ENCODE measurements around the gene ZFAND2A. TPM values are rescaled to one million over a fixed set of nuclear protein-coding genes. Genes with fewer than 3 reads are reported as not detected.
"Not testable (repeated sequence)": the region's sequence is repeated elsewhere in the genome, so short reads cannot be mapped to it uniquely, and the experiment has no call there.

ZFAND2A gene
- total RNA-seq, 2 experiments from 2014 or later = 29.4 to 34.6 TPM

GRCh38 chr7:1172666-1173523 is 12.9 kb upstream of the ZFAND2A start:
- H3K36me3 Mint-ChIP-seq (ENCODE audit: low read depth) = peaks cover 4% of the 10 kb centered on the region
- ChIA-PET CTCF (interaction anchor here (0.8 to 1.7 kb wide), 3 partner anchors 10 to 180 kb away, joined by 3 read pairs; no protein-coding TSS in a partner anchor), POLR2A (interaction anchor here (1.1 to 2.0 kb wide), 3 partner anchors 10 to 198 kb away, joined by 3 to 10 read pairs (median 3); partner anchors contain the start of genes COX19 and ZFAND2A)
- no peak for DNase-seq
- no peak overlapping the region for H3K4me3 Mint-ChIP-seq
- peaks cover 37% of the 10 kb centered on the region for H3K4me1 Mint-ChIP-seq
- H3K27ac Mint-ChIP-seq = no peak overlapping the region
- H3K9me3 Mint-ChIP-seq = peaks cover 2% of the 10 kb centered on the region
- peaks cover under 1% of the 10 kb centered on the region for H3K27me3 Mint-ChIP-seq

- not testable (repeated sequence) for H3K27me3 Mint-ChIP-seq; H3K36me3 Mint-ChIP-seq (ENCODE audit: low read depth); H3K4me3 Mint-ChIP-seq; DNase-seq; H3K9me3 Mint-ChIP-seq; H3K27ac Mint-ChIP-seq
- ChIA-PET CTCF (interaction anchor here (0.6 to 1.1 kb wide), 2 partner anchors 11 to 33 kb away, joined by 3 read pairs; partner anchors contain the start of gene ZFAND2A), POLR2A (interaction anchor here (1.2 to 1.4 kb wide), 2 partner anchors 9 to 11 kb away, joined by 3 to 6 read pairs; partner anchors contain the start of gene ZFAND2A)
- peaks cover 31% of the 10 kb centered on the region for H3K4me1 Mint-ChIP-seq
These were observed 11.5 kb upstream of the ZFAND2A start for GRCh38 chr7:1171516-1171915.

GRCh38 chr7:1170741-1171501 is 10.9 kb upstream of the ZFAND2A start:
- no peak overlapping the region for H3K4me3 Mint-ChIP-seq
- no peaks in the 10 kb centered on the region for H3K27me3 Mint-ChIP-seq
- no peak overlapping the region for H3K27ac Mint-ChIP-seq
- no peaks in the 10 kb centered on the region for H3K9me3 Mint-ChIP-seq
- DNase-seq = no peak
- H3K4me1 Mint-ChIP-seq = peaks cover 27% of the 10 kb centered on the region
- ChIA-PET CTCF (interaction anchor here (0.6 to 2.6 kb wide), 12 partner anchors 9 to 1230 kb away, joined by 4 to 13 read pairs (median 5); partner anchors contain the start of gene ZFAND2A), POLR2A (interaction anchor here (1.3 to 2.3 kb wide), 4 partner anchors 10 to 33 kb away, joined by 5 to 17 read pairs (median 7); partner anchors contain the start of gene ZFAND2A)
- H3K36me3 Mint-ChIP-seq (ENCODE audit: low read depth) = peaks cover 4% of the 10 kb centered on the region

GRCh38 chr7:1169409-1170368 is 9.7 kb upstream of the ZFAND2A start:
- POLR2A ChIA-PET = interaction anchor here (0.6 to 2.3 kb wide), 5 partner anchors 9 to 246 kb away, joined by 3 to 17 read pairs (median 5); partner anchors contain the start of gene ZFAND2A

DNA sequence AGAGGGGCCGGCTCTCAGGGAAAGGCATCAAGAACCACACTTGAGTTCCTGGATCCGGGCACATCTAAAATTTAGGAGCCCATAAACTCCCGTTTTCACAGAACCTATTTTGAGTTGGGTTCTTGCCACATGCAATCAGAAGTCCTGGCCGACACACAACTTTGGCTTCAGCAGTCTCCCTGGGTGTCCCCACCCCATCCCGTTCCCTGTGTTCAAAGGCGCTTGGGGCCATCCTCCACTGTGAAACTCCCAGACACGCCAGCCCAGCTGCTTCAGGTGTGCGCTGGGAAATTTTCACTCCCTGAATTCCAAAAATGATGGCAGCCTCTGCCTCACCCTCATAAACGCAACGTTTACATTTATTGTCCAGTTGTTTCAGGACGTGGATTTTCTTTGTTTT is 8.4 kb upstream of the ZFAND2A start:
- H3K27ac Mint-ChIP-seq = no peak overlapping the region
- no peak overlapping the region for H3K4me3 Mint-ChIP-seq

More at GRCh38 chr7:1169409-1170368, 9.7 kb upstream of the ZFAND2A start:
- peak overlapping the region; percentile 87 for H3K4me3 Mint-ChIP-seq
- H3K4me1 Mint-ChIP-seq = peaks cover 20% of the 10 kb centered on the region
- H3K36me3 Mint-ChIP-seq (ENCODE audit: low read depth) = peaks cover 4% of the 10 kb centered on the region
- H3K27me3 Mint-ChIP-seq = no peaks in the 10 kb centered on the region
- CTCF ChIA-PET = interaction anchor here (0.6 to 2.6 kb wide), 14 partner anchors 7 to 247 kb away, joined by 3 to 13 read pairs (median 5); partner anchors contain the start of gene ZFAND2A
- H3K27ac Mint-ChIP-seq = peak overlapping the region; percentile 94
- peak; percentile 97 for DNase-seq
- no peaks in the 10 kb centered on the region for H3K9me3 Mint-ChIP-seq

DNA sequence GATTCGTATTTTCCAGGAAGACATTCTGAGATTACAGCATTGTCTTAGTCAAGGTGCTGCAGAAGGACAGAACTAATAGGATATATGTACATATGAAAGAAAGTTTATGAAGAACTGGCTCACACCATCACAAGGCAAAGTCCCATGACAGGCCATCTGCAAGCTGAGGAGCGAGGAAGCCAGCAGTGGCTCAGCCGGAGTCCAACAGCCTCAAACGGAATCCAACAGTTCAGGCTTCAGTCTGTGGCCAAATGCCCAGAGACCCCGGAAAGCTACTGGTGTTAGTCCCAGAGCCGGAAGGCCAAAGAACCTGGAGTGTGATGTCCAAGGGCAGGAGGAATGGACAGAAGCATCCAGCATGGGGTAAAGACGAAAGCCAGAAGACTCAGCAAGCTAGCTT is 4.4 kb upstream of the ZFAND2A start:
- Mint-ChIP-seq H3K4me1 (peaks cover 27% of the 10 kb centered on the region), H3K9me3 (no peaks in the 10 kb centered on the region), H3K4me3 (no peak overlapping the region), H3K36me3 (ENCODE audit: low read depth) (peaks cover 6% of the 10 kb centered on the region), H3K27me3 (no peaks in the 10 kb centered on the region), H3K27ac (no peak overlapping the region)
- DNase-seq = no peak
- POLR2A ChIA-PET = no interaction called here
- CTCF ChIA-PET = interaction anchor here (1.5 to 2.0 kb wide), 2 partner anchors 11 to 13 kb away, joined by 4 to 6 read pairs; no protein-coding TSS in a partner anchor

More for the DNA sequence above, 8.4 kb upstream of the ZFAND2A start:
- POLR2A ChIA-PET = interaction anchor here (2.3 kb wide), 1 partner anchor 8 kb away, joined by 17 read pairs; the partner anchor contains the start of gene ZFAND2A
- H3K27me3 Mint-ChIP-seq = no peaks in the 10 kb centered on the region
- DNase-seq = no peak
- peaks cover 20% of the 10 kb centered on the region for H3K4me1 Mint-ChIP-seq
- H3K9me3 Mint-ChIP-seq = no peaks in the 10 kb centered on the region
- CTCF ChIA-PET = interaction anchor here (1.3 to 2.6 kb wide), 3 partner anchors 9 to 82 kb away, joined by 3 to 8 read pairs (median 5); no protein-coding TSS in a partner anchor
- H3K36me3 Mint-ChIP-seq (ENCODE audit: low read depth) = peaks cover 4% of the 10 kb centered on the region

- DNase-seq = no peak
- ChIA-PET POLR2A (interaction anchor here (1.2 kb wide), 1 partner anchor 9 kb away, joined by 3 read pairs; no protein-coding TSS in a partner anchor), CTCF (no interaction called here)
- Mint-ChIP-seq H3K36me3 (ENCODE audit: low read depth) (peaks cover 12% of the 10 kb centered on the region), H3K4me3 (no peak overlapping the region), H3K4me1 (peaks cover 28% of the 10 kb centered on the region), H3K27ac (no peak overlapping the region), H3K9me3 (no peaks in the 10 kb centered on the region), H3K27me3 (no peaks in the 10 kb centered on the region)
These were observed 3.1 kb upstream of the ZFAND2A start for GRCh38 chr7:1163121-1163520.

GRCh38 chr7:1160670-1161021 is 650 bp upstream of the ZFAND2A start:
- H3K9me3 Mint-ChIP-seq = no peaks in the 10 kb centered on the region
- H3K36me3 Mint-ChIP-seq (ENCODE audit: low read depth) = peaks cover 27% of the 10 kb centered on the region
- peak overlapping the region; percentile 83 for H3K27ac Mint-ChIP-seq
- H3K4me1 Mint-ChIP-seq = peaks cover 37% of the 10 kb centered on the region
- peak overlapping the region; percentile 84 for H3K4me3 Mint-ChIP-seq
- ChIA-PET POLR2A (interaction anchor here (0.8 to 4.3 kb wide), 15 partner anchors 9 to 329 kb away, joined by 3 to 37 read pairs (median 6); partner anchors contain the start of genes COX19 and GPR146), CTCF (interaction anchor here (0.8 to 6.8 kb wide), 6 partner anchors 9 to 95 kb away, joined by 3 to 37 read pairs (median 4); a partner anchor contains a TSS)
- no peaks in the 10 kb centered on the region for H3K27me3 Mint-ChIP-seq
- DNase-seq = no peak

DNA sequence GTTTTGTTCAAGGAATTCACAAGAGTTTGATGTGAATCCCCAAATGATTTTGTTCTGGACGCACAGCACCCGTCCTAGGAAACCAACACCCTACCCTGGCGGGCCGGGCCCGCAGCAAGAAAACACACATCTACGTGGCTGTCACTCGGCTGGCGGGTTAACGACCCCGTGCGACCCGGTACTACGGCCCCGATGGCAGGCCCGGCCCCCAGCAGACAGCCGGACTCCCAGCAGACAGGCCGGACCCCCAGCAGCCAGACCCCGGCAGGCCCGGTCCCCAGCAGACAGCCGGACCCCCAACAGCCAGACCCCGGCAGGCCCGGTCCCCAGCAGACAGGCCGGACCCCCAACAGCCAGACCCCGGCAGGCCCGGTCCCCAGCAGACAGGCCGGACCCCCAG is 765 bp downstream of the ZFAND2A start:
- Mint-ChIP-seq H3K4me3 (peak overlapping the region; percentile 83), H3K36me3 (ENCODE audit: low read depth) (peaks cover 41% of the 10 kb centered on the region), H3K4me1 (peaks cover 37% of the 10 kb centered on the region), H3K27ac (peak overlapping the region; percentile 85)
- H3K27me3 Mint-ChIP-seq, DNase-seq, H3K9me3 Mint-ChIP-seq: not testable (repeated sequence)
- CTCF ChIA-PET = interaction anchor here (1.0 to 6.8 kb wide), 4 partner anchors 11 to 94 kb away, joined by 3 to 37 read pairs (median 6); no protein-coding TSS in a partner anchor
- POLR2A ChIA-PET = interaction anchor here (1.0 to 4.3 kb wide), 11 partner anchors 8 to 234 kb away, joined by 3 to 37 read pairs (median 6); partner anchors contain the start of gene GPR146

- DNase-seq = no peak
- H3K27me3 Mint-ChIP-seq = no peaks in the 10 kb centered on the region
- H3K9me3 Mint-ChIP-seq = no peaks in the 10 kb centered on the region
- ChIA-PET POLR2A (interaction anchor here (0.7 to 4.3 kb wide), 5 partner anchors 9 to 180 kb away, joined by 3 to 37 read pairs (median 3); a partner anchor contains a TSS), CTCF (interaction anchor here (1.0 to 6.8 kb wide), 5 partner anchors 12 to 165 kb away, joined by 3 to 37 read pairs (median 8); no protein-coding TSS in a partner anchor)
- peak overlapping the region; percentile 83 for H3K4me3 Mint-ChIP-seq
- peaks cover 37% of the 10 kb centered on the region for H3K4me1 Mint-ChIP-seq
- H3K27ac Mint-ChIP-seq = peak overlapping the region; percentile 85
- H3K36me3 Mint-ChIP-seq (ENCODE audit: low read depth) = peaks cover 48% of the 10 kb centered on the region
These were observed 1.5 kb downstream of the ZFAND2A start for GRCh38 chr7:1158203-1159126.

All from activated CD4-positive, alpha-beta memory T cell treated with anti-CD3 and anti-CD28 coated beads, Interleukin-2, amount 10 ng/mL, durations not matched to agents 7 days and 5 days (primary cell).